ENCODE measurements around the gene EVC.

EVC gene

DNA sequence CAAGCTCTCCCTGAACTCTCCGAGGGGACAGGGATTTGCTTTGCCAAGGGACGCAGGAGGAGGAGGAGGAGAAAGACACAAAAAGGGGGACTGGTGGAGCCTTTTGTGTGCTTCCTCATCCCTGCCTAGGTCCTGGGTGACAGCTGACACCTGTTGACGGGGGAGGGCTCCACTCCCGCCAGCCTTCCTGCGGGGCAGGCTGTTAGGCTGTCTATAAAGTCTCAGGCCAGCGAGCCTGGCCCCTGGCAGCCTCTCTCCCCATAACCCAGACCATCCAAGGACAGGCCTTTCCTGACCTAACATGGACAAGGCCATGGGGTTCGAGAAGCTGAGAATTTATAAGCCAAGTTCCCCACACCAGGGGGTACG lies 1.8 kb upstream of the EVC start:
- no peaks in the 10 kb centered on the region for H3K4me1 ChIP-seq
- TF ChIP-seq, protein P1, sequence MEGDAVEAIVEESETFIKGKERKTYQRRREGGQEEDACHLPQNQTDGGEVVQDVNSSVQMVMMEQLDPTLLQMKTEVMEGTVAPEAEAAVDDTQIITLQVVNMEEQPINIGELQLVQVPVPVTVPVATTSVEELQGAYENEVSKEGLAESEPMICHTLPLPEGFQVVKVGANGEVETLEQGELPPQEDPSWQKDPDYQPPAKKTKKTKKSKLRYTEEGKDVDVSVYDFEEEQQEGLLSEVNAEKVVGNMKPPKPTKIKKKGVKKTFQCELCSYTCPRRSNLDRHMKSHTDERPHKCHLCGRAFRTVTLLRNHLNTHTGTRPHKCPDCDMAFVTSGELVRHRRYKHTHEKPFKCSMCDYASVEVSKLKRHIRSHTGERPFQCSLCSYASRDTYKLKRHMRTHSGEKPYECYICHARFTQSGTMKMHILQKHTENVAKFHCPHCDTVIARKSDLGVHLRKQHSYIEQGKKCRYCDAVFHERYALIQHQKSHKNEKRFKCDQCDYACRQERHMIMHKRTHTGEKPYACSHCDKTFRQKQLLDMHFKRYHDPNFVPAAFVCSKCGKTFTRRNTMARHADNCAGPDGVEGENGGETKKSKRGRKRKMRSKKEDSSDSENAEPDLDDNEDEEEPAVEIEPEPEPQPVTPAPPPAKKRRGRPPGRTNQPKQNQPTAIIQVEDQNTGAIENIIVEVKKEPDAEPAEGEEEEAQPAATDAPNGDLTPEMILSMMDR (IDR thresholded peaks at IDR 0.05; ENCODE audit: low read depth, low read length), result no peak
- DNase-seq, result no peak
- H3K27me3 ChIP-seq, result peaks cover 54% of the 10 kb centered on the region
- peaks cover 3% of the 10 kb centered on the region; the same call in 1 of the 2 replicates for H3K9me3 ChIP-seq
- H3K4me3 ChIP-seq (ENCODE audit: low read depth, low read length), result no peak overlapping the region
- H3K36me3 ChIP-seq, result no peaks in the 10 kb centered on the region

DNA sequence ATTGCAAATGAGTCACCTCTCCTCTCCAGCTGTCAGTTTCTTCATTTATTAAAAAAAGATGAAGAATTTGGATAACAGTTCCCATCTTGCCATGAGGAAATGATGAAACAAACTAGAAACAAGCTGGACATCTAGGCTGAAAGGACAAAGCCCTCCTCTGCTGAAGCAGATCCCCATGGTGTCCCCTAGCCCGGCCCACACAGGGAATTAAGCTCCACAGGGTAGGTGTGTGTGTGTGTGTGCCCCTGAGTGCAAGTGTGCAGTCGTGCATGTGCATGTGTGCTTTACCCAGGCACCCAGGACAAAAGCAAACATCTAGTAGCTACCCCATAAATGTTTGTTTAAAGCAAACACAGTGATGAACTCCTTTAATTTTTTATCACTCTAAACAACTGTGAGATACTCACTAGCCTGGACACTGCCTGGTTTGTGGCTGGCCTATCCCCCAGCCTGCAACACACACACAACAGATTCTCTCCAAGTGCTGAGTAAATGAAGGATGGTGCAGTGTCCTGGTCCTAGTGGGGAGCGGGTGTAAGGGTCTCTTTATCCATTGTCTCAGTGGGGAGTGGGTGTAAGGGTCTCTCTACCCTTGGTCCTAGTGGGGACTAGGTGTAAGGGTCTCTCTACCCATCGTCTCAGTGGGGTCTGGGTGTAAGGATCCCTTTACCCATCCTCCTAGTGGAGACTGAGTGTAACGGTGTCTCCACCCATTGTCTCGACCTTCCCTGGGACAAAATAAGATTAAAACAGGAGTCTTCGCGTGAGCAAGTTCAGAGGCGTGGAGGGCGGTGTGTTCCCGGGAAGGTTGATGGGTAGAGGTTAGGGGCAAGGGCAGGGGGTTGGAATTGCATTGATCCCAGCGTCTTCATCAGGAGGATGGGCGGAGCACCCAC lies 688 bp upstream of the EVC start:
- H3K4me3 ChIP-seq (ENCODE audit: low read depth, low read length), result peak overlapping the region; percentile 45
- peaks cover 54% of the 10 kb centered on the region for H3K27me3 ChIP-seq
- H3K36me3 ChIP-seq, result no peaks in the 10 kb centered on the region
- DNase-seq, result no peak
- H3K9me3 ChIP-seq, result peaks cover 3% of the 10 kb centered on the region; the same call in 1 of the 2 replicates
- TF ChIP-seq, protein P1 (IDR thresholded peaks at IDR 0.05; ENCODE audit: low read depth, low read length), result peak; percentile 21; the same call in 1 of the 2 replicates
- no peaks in the 10 kb centered on the region for H3K4me1 ChIP-seq

GRCh38 chr4:5711479-5712184 lies 631 bp downstream of the EVC start:
- no peak overlapping the region for H3K4me3 ChIP-seq (ENCODE audit: low read depth, low read length)
- TF ChIP-seq, protein P1 (IDR thresholded peaks at IDR 0.05; ENCODE audit: low read depth, low read length), result no peak

GRCh38 chr4:5712517-5712916 lies 1.5 kb downstream of the EVC start:
- Histone ChIP-seq H3K4me3 (ENCODE audit: low read depth, low read length) (no peak overlapping the region), H3K27me3 (peaks cover 54% of the 10 kb centered on the region), H3K4me1 (no peaks in the 10 kb centered on the region), H3K36me3 (no peaks in the 10 kb centered on the region), H3K9me3 (no peaks in the 10 kb centered on the region)
- no peak for DNase-seq
- TF ChIP-seq, protein P1 (IDR thresholded peaks at IDR 0.05; ENCODE audit: low read depth, low read length), result no peak

More at GRCh38 chr4:5711479-5712184, 631 bp downstream of the EVC start:
- H3K36me3 ChIP-seq, result no peaks in the 10 kb centered on the region
- H3K27me3 ChIP-seq, result peaks cover 54% of the 10 kb centered on the region
- H3K4me1 ChIP-seq, result no peaks in the 10 kb centered on the region
- DNase-seq, result no peak
- peaks cover under 1% of the 10 kb centered on the region; the same call in 1 of the 2 replicates for H3K9me3 ChIP-seq

DNA sequence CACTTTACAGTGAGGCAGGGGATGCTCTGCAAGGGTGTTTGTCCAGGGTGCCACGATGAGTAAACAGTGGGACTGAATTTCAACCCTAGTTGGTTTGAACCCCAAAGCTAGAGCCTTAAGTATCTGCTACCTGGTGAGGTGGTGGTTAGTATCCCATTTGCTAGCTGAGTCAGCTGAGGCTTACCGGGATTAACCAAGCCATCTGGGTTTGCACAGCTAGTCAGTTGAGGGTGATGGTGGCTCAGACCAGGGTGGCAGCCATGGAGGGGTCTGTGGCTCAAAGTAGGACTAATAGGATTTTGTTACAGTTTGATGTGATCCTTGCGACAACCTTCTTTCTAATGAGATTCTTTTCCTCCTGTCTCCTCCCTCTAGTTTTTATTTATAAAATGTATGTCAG lies 1.9 kb downstream of the EVC start:
- TF ChIP-seq, protein P1 (IDR thresholded peaks at IDR 0.05; ENCODE audit: low read depth, low read length), result no peak
- H3K9me3 ChIP-seq, result no peaks in the 10 kb centered on the region
- H3K36me3 ChIP-seq, result no peaks in the 10 kb centered on the region
- DNase-seq, result no peak
- H3K27me3 ChIP-seq, result peaks cover 51% of the 10 kb centered on the region
- H3K4me3 ChIP-seq (ENCODE audit: low read depth, low read length), result no peak overlapping the region
- no peaks in the 10 kb centered on the region for H3K4me1 ChIP-seq
